ENCODE measurements around the gene PSG5. TPM values are rescaled to one million over a fixed set of nuclear protein-coding genes. Genes with fewer than 3 reads are reported as not detected.
"Not testable (repeated sequence)": the region's sequence is repeated elsewhere in the genome, so short reads cannot be mapped to it uniquely, and the experiment has no call there.

The PSG5 gene
- total and polyA plus RNA-seq, 2 donors, result 0.05 TPM; not detected in 1

- not testable (repeated sequence) for H3K9me3 ChIP-seq (ENCODE audit: control insufficient read depth in 2 of 2, insufficient read depth in 1 of 2, low read length in 1 of 2); H3K4me1 ChIP-seq (ENCODE audit: control insufficient read depth in 2 of 2, insufficient read depth in 2 of 2, low read length in 2 of 2); H3K4me3 ChIP-seq (ENCODE audit: low read length in 2 of 2); DNase-seq (ENCODE audit: low read depth in 6 of 9, low spot score in 9 of 9); H3K36me3 ChIP-seq (ENCODE audit: control insufficient read depth in 2 of 2, insufficient read depth in 2 of 2, low read length in 1 of 2); H3K27me3 ChIP-seq (ENCODE audit: control insufficient read depth in 2 of 2, insufficient read depth in 1 of 2, low read length in 1 of 2); H3K27ac ChIP-seq (ENCODE audit: low read depth in 1 of 2, low read length in 1 of 2)
- WGBS, result 37% methylated on average over 2 of the region's 2 CpGs
These were observed 29.5 kb upstream of the PSG5 start for GRCh38 chr19:43215881-43216280.

GRCh38 chr19:43207991-43208390 lies 21.7 kb upstream of the PSG5 start:
- Histone ChIP-seq H3K4me1 (ENCODE audit: control insufficient read depth in 2 of 2, insufficient read depth in 2 of 2, low read length in 2 of 2) (no peaks in the 10 kb centered on the region), H3K4me3 (ENCODE audit: low read length in 2 of 2) (no peak overlapping the region), H3K27ac (ENCODE audit: low read depth in 1 of 2, low read length in 1 of 2) (no peak overlapping the region), H3K27me3 (ENCODE audit: control insufficient read depth in 2 of 2, insufficient read depth in 1 of 2, low read length in 1 of 2) (no peaks in the 10 kb centered on the region), H3K36me3 (ENCODE audit: control insufficient read depth in 2 of 2, insufficient read depth in 2 of 2, low read length in 1 of 2) (no peaks in the 10 kb centered on the region), H3K9me3 (ENCODE audit: control insufficient read depth in 2 of 2, insufficient read depth in 1 of 2, low read length in 1 of 2) (no peaks in the 10 kb centered on the region)
- 75% methylated on average over 4 of the region's 4 CpGs for WGBS
- no peak for DNase-seq (ENCODE audit: low read depth in 6 of 9, low spot score in 9 of 9)

GRCh38 chr19:43207174-43207573 lies 20.8 kb upstream of the PSG5 start:
- DNase-seq (ENCODE audit: low read depth in 6 of 9, low spot score in 9 of 9), result peak in 1 of 9 donors; percentile 2
- 53% methylated on average over 8 of the region's 8 CpGs for WGBS
- H3K4me3 ChIP-seq (ENCODE audit: low read length in 2 of 2); H3K27ac ChIP-seq (ENCODE audit: low read depth in 1 of 2, low read length in 1 of 2); H3K36me3 ChIP-seq (ENCODE audit: control insufficient read depth in 2 of 2, insufficient read depth in 2 of 2, low read length in 1 of 2); H3K9me3 ChIP-seq (ENCODE audit: control insufficient read depth in 2 of 2, insufficient read depth in 1 of 2, low read length in 1 of 2); H3K27me3 ChIP-seq (ENCODE audit: control insufficient read depth in 2 of 2, insufficient read depth in 1 of 2, low read length in 1 of 2); H3K4me1 ChIP-seq (ENCODE audit: control insufficient read depth in 2 of 2, insufficient read depth in 2 of 2, low read length in 2 of 2): not testable (repeated sequence)

GRCh38 chr19:43205471-43206105 lies 19.3 kb upstream of the PSG5 start, which contains the start of gene PSG4:
TSS of gene PSG4 (minus strand) at chr19:43205638. CDS start at chr19:43205536, 102 bp downstream.
- not testable (repeated sequence) for H3K27ac ChIP-seq (ENCODE audit: low read depth in 1 of 2, low read length in 1 of 2); H3K4me3 ChIP-seq (ENCODE audit: low read length in 2 of 2); H3K27me3 ChIP-seq (ENCODE audit: control insufficient read depth in 2 of 2, insufficient read depth in 1 of 2, low read length in 1 of 2); DNase-seq (ENCODE audit: low read depth in 6 of 9, low spot score in 9 of 9); H3K9me3 ChIP-seq (ENCODE audit: control insufficient read depth in 2 of 2, insufficient read depth in 1 of 2, low read length in 1 of 2); H3K36me3 ChIP-seq (ENCODE audit: control insufficient read depth in 2 of 2, insufficient read depth in 2 of 2, low read length in 1 of 2); H3K4me1 ChIP-seq (ENCODE audit: control insufficient read depth in 2 of 2, insufficient read depth in 2 of 2, low read length in 2 of 2)
- WGBS, result 56% methylated on average over 9 of the region's 9 CpGs

- not testable (repeated sequence) for H3K4me3 ChIP-seq (ENCODE audit: low read length in 2 of 2); H3K36me3 ChIP-seq (ENCODE audit: control insufficient read depth in 2 of 2, insufficient read depth in 2 of 2, low read length in 1 of 2)
- WGBS, result 95% methylated on average over 7 of the region's 7 CpGs
These were observed 17.3 kb upstream of the PSG5 start for GRCh38 chr19:43203611-43204010.

GRCh38 chr19:43201891-43202290 lies 15.6 kb upstream of the PSG5 start:
- not testable (repeated sequence) for H3K36me3 ChIP-seq (ENCODE audit: control insufficient read depth in 2 of 2, insufficient read depth in 2 of 2, low read length in 1 of 2); H3K9me3 ChIP-seq (ENCODE audit: control insufficient read depth in 2 of 2, insufficient read depth in 1 of 2, low read length in 1 of 2); DNase-seq (ENCODE audit: low read depth in 6 of 9, low spot score in 9 of 9); H3K27me3 ChIP-seq (ENCODE audit: control insufficient read depth in 2 of 2, insufficient read depth in 1 of 2, low read length in 1 of 2); H3K27ac ChIP-seq (ENCODE audit: low read depth in 1 of 2, low read length in 1 of 2); H3K4me3 ChIP-seq (ENCODE audit: low read length in 2 of 2); H3K4me1 ChIP-seq (ENCODE audit: control insufficient read depth in 2 of 2, insufficient read depth in 2 of 2, low read length in 2 of 2)
- 84% methylated on average over 2 of the region's 2 CpGs for WGBS

More at GRCh38 chr19:43203611-43204010, 17.3 kb upstream of the PSG5 start:
- not testable (repeated sequence) for H3K27ac ChIP-seq (ENCODE audit: low read depth in 1 of 2, low read length in 1 of 2); H3K4me1 ChIP-seq (ENCODE audit: control insufficient read depth in 2 of 2, insufficient read depth in 2 of 2, low read length in 2 of 2); H3K9me3 ChIP-seq (ENCODE audit: control insufficient read depth in 2 of 2, insufficient read depth in 1 of 2, low read length in 1 of 2); H3K27me3 ChIP-seq (ENCODE audit: control insufficient read depth in 2 of 2, insufficient read depth in 1 of 2, low read length in 1 of 2); DNase-seq (ENCODE audit: low read depth in 6 of 9, low spot score in 9 of 9)

- DNase-seq (ENCODE audit: low read depth in 6 of 9, low spot score in 9 of 9); H3K27ac ChIP-seq (ENCODE audit: low read depth in 1 of 2, low read length in 1 of 2): not testable (repeated sequence)
These were observed 15.0 kb upstream of the PSG5 start for GRCh38 chr19:43201337-43201801.

GRCh38 chr19:43198686-43199419 lies 12.5 kb upstream of the PSG5 start:
- 61% methylated on average over 5 of the region's 5 CpGs for WGBS
- not testable (repeated sequence) for H3K36me3 ChIP-seq (ENCODE audit: control insufficient read depth in 2 of 2, insufficient read depth in 2 of 2, low read length in 1 of 2); H3K27ac ChIP-seq (ENCODE audit: low read depth in 1 of 2, low read length in 1 of 2); H3K4me1 ChIP-seq (ENCODE audit: control insufficient read depth in 2 of 2, insufficient read depth in 2 of 2, low read length in 2 of 2); H3K4me3 ChIP-seq (ENCODE audit: low read length in 2 of 2); H3K9me3 ChIP-seq (ENCODE audit: control insufficient read depth in 2 of 2, insufficient read depth in 1 of 2, low read length in 1 of 2); DNase-seq (ENCODE audit: low read depth in 6 of 9, low spot score in 9 of 9); H3K27me3 ChIP-seq (ENCODE audit: control insufficient read depth in 2 of 2, insufficient read depth in 1 of 2, low read length in 1 of 2)

More at GRCh38 chr19:43201337-43201801, 15.0 kb upstream of the PSG5 start:
- H3K4me1 ChIP-seq (ENCODE audit: control insufficient read depth in 2 of 2, insufficient read depth in 2 of 2, low read length in 2 of 2); H3K9me3 ChIP-seq (ENCODE audit: control insufficient read depth in 2 of 2, insufficient read depth in 1 of 2, low read length in 1 of 2); H3K27me3 ChIP-seq (ENCODE audit: control insufficient read depth in 2 of 2, insufficient read depth in 1 of 2, low read length in 1 of 2); H3K4me3 ChIP-seq (ENCODE audit: low read length in 2 of 2); H3K36me3 ChIP-seq (ENCODE audit: control insufficient read depth in 2 of 2, insufficient read depth in 2 of 2, low read length in 1 of 2): not testable (repeated sequence)
- WGBS, result 93% methylated on average over 7 of the region's 7 CpGs

- not testable (repeated sequence) for H3K4me1 ChIP-seq (ENCODE audit: control insufficient read depth in 2 of 2, insufficient read depth in 2 of 2, low read length in 2 of 2); DNase-seq (ENCODE audit: low read depth in 6 of 9, low spot score in 9 of 9); H3K27ac ChIP-seq (ENCODE audit: low read depth in 1 of 2, low read length in 1 of 2); H3K36me3 ChIP-seq (ENCODE audit: control insufficient read depth in 2 of 2, insufficient read depth in 2 of 2, low read length in 1 of 2); H3K9me3 ChIP-seq (ENCODE audit: control insufficient read depth in 2 of 2, insufficient read depth in 1 of 2, low read length in 1 of 2); H3K27me3 ChIP-seq (ENCODE audit: control insufficient read depth in 2 of 2, insufficient read depth in 1 of 2, low read length in 1 of 2); H3K4me3 ChIP-seq (ENCODE audit: low read length in 2 of 2)
- WGBS, result 90% methylated on average over 4 of the region's 7 CpGs
These were observed 11.5 kb upstream of the PSG5 start for GRCh38 chr19:43197666-43198397.
